K562 (cell line): ENCODE measurements around the gene PBX1. TPM values are rescaled to one million over a fixed set of nuclear protein-coding genes. Genes with fewer than 3 reads are reported as not detected.

Experiments used
- ATAC-seq: fragments of 200-7000 bp; cut with Tn5 transposase; 3 replicates; pipeline ENCODE4 v1.9.1; 2020; ENCODE audit warnings: moderate library complexity
- BruUV-seq: library from RNA; stranded (reverse); fragments of 400-500 nt; replicated peaks from 2 replicates; lab custom pipeline; 2021; lab: Mats Ljungman, UMichigan
- CTCF ChIA-PET: fragments of 300-600 bp; formaldehyde crosslinking; extraction: SDS; loops from one replicate; lab custom pipeline; 2021; ENCODE audit warnings: low intra/inter-chr PET ratio; lab: Yijun Ruan, JAX
- POLR2A ChIA-PET: fragments of 300-600, 350-650 bp; sonication (Branson Sonifier 250); formaldehyde crosslinking; extraction: SDS; loops from one replicate; lab custom pipeline; 2021; ENCODE audit warnings: antibody characterized with exemption, inconsistent platforms; lab: Yijun Ruan, JAX
- DNase-seq, 4 experiments: peaks; one replicate each; pipeline versions ENCODE4 v3.0.0 to v3.0.0-alpha.2; 2011 to 2018; ENCODE audit warnings: low spot score in 3 of 4, mixed read lengths in 3 of 4; ENCODE audit errors: extremely low read depth in 1 of 4
- FAIRE-seq: peaks from 2 replicates; lab custom pipeline; 2011; peaks lifted over from hg19 to GRCh38; lab: Jason Lieb, UNC
- H2AFZ ChIP-seq: 2 replicates; pipeline ENCODE4 v1.6.0; 2011; ENCODE audit warnings: low read depth, low read length, control low read depth, inconsistent platforms
- H3K27ac ChIP-seq: fragments of 200-600 bp; 3 replicates; pipeline ENCODE4 v1.8.0; 2011; ENCODE audit warnings: low read depth, mild to moderate bottlenecking, control low read depth, inconsistent platforms, low read length, moderate library complexity, mixed read lengths; ENCODE audit errors: extremely low read depth
- H3K27me3 ChIP-seq, 2 experiments: fragments of 300-600 bp in 1 of 2; 2 replicates in 1 of 2; 3 replicates in 1 of 2; pipeline versions ENCODE4 v1.6.0 to v1.8.0; 2011; ENCODE audit warnings: inconsistent platforms in 2 of 2, low read length in 2 of 2, mild to moderate bottlenecking in 1 of 2, mixed read lengths in 1 of 2, moderate library complexity in 1 of 2; ENCODE audit not compliant: control insufficient read depth in 2 of 2, insufficient read depth in 2 of 2
- H3K36me3 ChIP-seq: fragments of 300-600 bp; 3 replicates; pipeline ENCODE4 v1.8.0; 2011; ENCODE audit warnings: mild to moderate bottlenecking, low read length, inconsistent platforms; ENCODE audit not compliant: control insufficient read depth, insufficient read depth
- H3K4me1 ChIP-seq, 2 experiments: fragments of 200-600 bp in 1 of 2; replicated peaks in 1 of 2; 2 replicates in 1 of 2; 3 replicates in 1 of 2; pipeline versions ENCODE4 v1.5.1 to v1.8.0; 2011; ENCODE audit warnings: inconsistent platforms in 2 of 2, low read length in 2 of 2, mild to moderate bottlenecking in 1 of 2, mixed read lengths in 1 of 2, moderate library complexity in 1 of 2; ENCODE audit not compliant: control insufficient read depth in 2 of 2, insufficient read depth in 2 of 2
- H3K4me2 ChIP-seq: 2 replicates; pipeline ENCODE4 v1.6.1; 2011; ENCODE audit warnings: low read length, control low read depth, inconsistent platforms, mixed read lengths; ENCODE audit not compliant: insufficient read depth
- H3K4me3 ChIP-seq: fragments of 200-600 bp; sonication (generic), shearing (Covaris generic); 2 replicates; pipeline ENCODE4 v1.5.1; 2016; ENCODE audit warnings: control low read depth, inconsistent platforms
- H3K79me2 ChIP-seq: fragments of 200-600 bp; 3 replicates; pipeline ENCODE4 v1.8.0; 2011; ENCODE audit warnings: low read length, inconsistent platforms; ENCODE audit not compliant: control insufficient read depth, insufficient read depth
- H3K9ac ChIP-seq, 2 experiments: 2 replicates each; pipeline versions ENCODE4 v1.6.0 to v1.6.1; 2011; ENCODE audit warnings: low read depth in 2 of 2, low read length in 2 of 2, control low read depth in 1 of 2, inconsistent platforms in 1 of 2, mild to moderate bottlenecking in 1 of 2, mixed read lengths in 1 of 2; ENCODE audit not compliant: insufficient read depth in 1 of 2
- H3K9me1 ChIP-seq: one replicate; pipeline ENCODE4 v1.6.0; 2011; ENCODE audit warnings: inconsistent platforms, mild to moderate bottlenecking, low read length, moderate library complexity; ENCODE audit not compliant: control insufficient read depth, insufficient read depth
- H3K9me3 ChIP-seq: replicated peaks from 2 replicates; pipeline ENCODE4 v1.5.1; 2011; ENCODE audit warnings: low read depth, low read length, inconsistent platforms; ENCODE audit not compliant: control insufficient read depth, insufficient read depth
- H4K20me1 ChIP-seq: replicated peaks from 2 replicates; pipeline ENCODE4 v1.6.1; 2011; ENCODE audit warnings: low read length, inconsistent platforms, mixed read lengths; ENCODE audit not compliant: control insufficient read depth, insufficient read depth
- ARNT ChIP-seq, 2 experiments: fragments of 450-650 bp; IDR thresholded peaks; 2 replicates each; pipeline ENCODE4 v1.6.1; 2016; ENCODE audit warnings: mild to moderate bottlenecking in 1 of 2
- BACH1 ChIP-seq: fragments of 200-800 bp; sonication (Bioruptor generic); IDR thresholded peaks from 2 replicates; pipeline ENCODE4 v1.6.1; 2016; ENCODE audit warnings: missing genetic modification characterization, missing compliant biosample characterization
- CREB3 ChIP-seq: fragments of 450-650 bp; conservative IDR thresholded peaks from 2 replicates; pipeline ENCODE4 v1.6.1; 2016; ENCODE audit warnings: missing genetic modification characterization, low read depth, mild to moderate bottlenecking, missing compliant biosample characterization, moderate library complexity
- CREBBP ChIP-seq: IDR thresholded peaks from one replicate; pipeline ENCODE4 v1.6.1; 2012; ENCODE audit warnings: low read depth, mild to moderate bottlenecking, control low read depth, inconsistent platforms, low read length
- EP400 ChIP-seq: fragments of 450-650 bp; IDR thresholded peaks from 2 replicates; pipeline ENCODE4 v1.6.1; 2017; ENCODE audit warnings: antibody characterized with exemption, mild to moderate bottlenecking, moderate library complexity
- HNRNPH1 ChIP-seq: fragments of 200-400 bp; formaldehyde crosslinking; optimal IDR thresholded peaks from 2 replicates; pipeline ENCODE3; 2017; ENCODE audit warnings: low read depth, mild to moderate bottlenecking, low read length, moderate library complexity
- JUND ChIP-seq, 2 experiments: IDR thresholded peaks; 2 replicates in 1 of 2; 3 replicates in 1 of 2; pipeline ENCODE4 v1.6.1; 2011; ENCODE audit warnings: borderline replicate concordance in 2 of 2, low read depth in 2 of 2, low read length in 2 of 2, improper control_type of control experiment in 1 of 2, missing biosample characterization in 1 of 2, missing genetic modification characterization in 1 of 2, missing genetic modification reagents in 1 of 2
- NCOA1 ChIP-seq: fragments of 450-650 bp; IDR thresholded peaks from 2 replicates; pipeline ENCODE4 v1.6.1; 2016; ENCODE audit warnings: low read depth
- NR4A1 ChIP-seq, 2 experiments: fragments of 250-450 bp in 1 of 2; fragments of 450-650 bp in 1 of 2; sonication (Bioruptor Pico) in 1 of 2; IDR thresholded peaks; 2 replicates each; pipeline versions ENCODE4 v1.4.0 to v1.6.1; 2016 to 2020; ENCODE audit warnings: mild to moderate bottlenecking in 2 of 2, missing compliant biosample characterization in 1 of 2, missing genetic modification characterization in 1 of 2, moderate library complexity in 1 of 2
- POLR2B ChIP-seq: fragments of 450-650 bp; IDR thresholded peaks from 2 replicates; pipeline ENCODE4 v1.6.1; 2018; ENCODE audit warnings: low read depth; ENCODE audit not compliant: partially characterized antibody
- RAD51 ChIP-seq: fragments of 450-650 bp; IDR thresholded peaks from 2 replicates; pipeline ENCODE4 v1.7.1; 2016; ENCODE audit warnings: low read depth, mild to moderate bottlenecking, borderline replicate concordance
- XRCC5 ChIP-seq: fragments of 200-400 bp; formaldehyde crosslinking; IDR thresholded peaks from 2 replicates; pipeline ENCODE4 v1.6.1; 2017; ENCODE audit warnings: low read depth, mild to moderate bottlenecking, low read length
- ZEB2 ChIP-seq: fragments of 450-650 bp; IDR thresholded peaks from 2 replicates; pipeline ENCODE4 v1.6.1; 2016
- ZHX1 ChIP-seq: fragments of 150-350 bp; conservative IDR thresholded peaks from 2 replicates; pipeline ENCODE4 v1.6.1; 2014; ENCODE audit warnings: low read length
- ZNF518B ChIP-seq: fragments of 250-450 bp; sonication (Bioruptor Pico); IDR thresholded peaks from 2 replicates; pipeline ENCODE4 v1.5.0; 2021; ENCODE audit warnings: mild to moderate bottlenecking, moderate library complexity
- ZNF57 ChIP-seq: fragments of 450-650 bp; formaldehyde crosslinking; IDR thresholded peaks from 2 replicates; pipeline ENCODE4 v1.4.0; 2020; ENCODE audit warnings: mild to moderate bottlenecking, moderate library complexity
- WGBS: fragments of 100-300 bp; shearing (Covaris generic); methylation state at CpG from one replicate; pipeline ENCODE4 v1.1.6; 2016; ENCODE audit warnings: low coverage, mixed read lengths; ENCODE audit not compliant: insufficient coverage; ENCODE audit errors: missing lambda C conversion rate; 5-methylcytosine and 5-hydroxymethylcytosine counted together
- in situ Hi-C: fragments of 300-500 bp; cut with MboI; formaldehyde crosslinking; loops from 4 replicates; pipeline ENCODE4 v1.15.0; 2018; ENCODE audit warnings: inconsistent platforms, mixed read lengths
- intact Hi-C: fragments of 100-400 bp; cut with micrococcal nuclease; formaldehyde crosslinking; loops from 2 replicates; pipeline ENCODE4 v1.14.2; 2022
- polyA plus RNA-seq, 8 experiments: library from polyadenylated mRNA; depleted of rRNA in 4 of 8; stranded (reverse) in 5 of 8; unstranded in 3 of 8; fragments of >200 nt; fragmentation: Nextera tagmentation in 2 of 8; fragmentation: Illumina TruSeq in 1 of 8; extraction: Ambion mirVana in 2 of 8; extraction: Trizol in 1 of 8; gene quantifications; 2 replicates each; pipeline versions ENCODE4 v1.2.1 to v1.2.3, GENCODE V29; 2011 to 2014; ENCODE audit warnings: inconsistent platforms in 1 of 8, missing spikeins in 1 of 8
- total RNA-seq, 7 experiments: library from RNA; depleted of rRNA in 6 of 7; stranded (reverse); fragments of >200 nt in 6 of 7; fragmentation: Illumina TruSeq in 2 of 7; extraction: Trizol in 2 of 7; gene quantifications; 2 replicates each; pipeline versions ENCODE4 v1.2.1 to v1.2.3, GENCODE V29; 2011 to 2021; ENCODE audit warnings: low replicate concordance in 1 of 7

PBX1 gene
- total and polyA plus RNA-seq, 9 of the 15 experiments (the other 6 are each of a cell fraction or from before 2014, with no cell fraction given) = 0.03 to 0.62 (median 0.17) TPM

- H3K4me2 ChIP-seq = no peak overlapping the region
- DNase-seq = no peak
- H3K27me3 ChIP-seq = peaks cover 0 to 2% of the 10 kb centered on the region in 2 experiments; a peak in 2 of 5 replicates
- CTCF ChIA-PET = interaction anchor here (0.6 to 2.1 kb wide), 2 partner anchors 115 to 718 kb away, joined by 4 to 22 read pairs; no protein-coding TSS in a partner anchor
- no peak overlapping the region for H2AFZ ChIP-seq
- no peak for FAIRE-seq
- WGBS = 12% methylated on average over 3 of the region's 3 CpGs
- no peaks in the 10 kb centered on the region for H3K79me2 ChIP-seq
- in situ Hi-C loops = no loop called here
- H3K9ac ChIP-seq = no peak overlapping the region
- intact Hi-C loops = loop anchor here (5.0 kb wide), 1 partner anchor 400 kb away; no protein-coding TSS in a partner anchor
- no peaks in the 10 kb centered on the region for H4K20me1 ChIP-seq
- no peaks in the 10 kb centered on the region; a peak in 2 of 5 replicates for H3K4me1 ChIP-seq
- no peaks in the 10 kb centered on the region for H3K36me3 ChIP-seq
- no TSS peak for BruUV-seq
- no peaks in the 10 kb centered on the region for H3K9me3 ChIP-seq
- H3K27ac ChIP-seq = no peak overlapping the region
- no peaks in the 10 kb centered on the region for H3K9me1 ChIP-seq
- no peak for ATAC-seq
- POLR2A ChIA-PET = interaction anchor here (0.5 to 1.0 kb wide), 2 partner anchors 17 to 21 kb away, joined by 3 read pairs; no protein-coding TSS in a partner anchor
- no peak overlapping the region for H3K4me3 ChIP-seq
- TF ChIP-seq ZNF518B (CRISPR knock-in tag) (no peak), XRCC5 (no peak), BACH1 (no peak), EP400 (no peak), ZNF57 (CRISPR knock-in tag) (no peak), NCOA1 (no peak), RAD51 (no peak), CREB3 (tag) (no peak), POLR2B (no peak), ZEB2 (no peak), ZHX1 (no peak), NR4A1 (CRISPR knock-in tag; IDR thresholded peaks at IDR 0.05) (no peak), NR4A1 (tag; IDR thresholded peaks at IDR 0.05) (no peak), CREBBP (no peak), HNRNPH1 (no peak), JUND (IDR thresholded peaks at IDR 0.05; ENCODE audit: borderline replicate concordance, low read depth, low read length) (no peak), JUND (tag; IDR thresholded peaks at IDR 0.05; ENCODE audit: borderline replicate concordance, low read depth, low read length) (no peak), ARNT (IDR thresholded peaks at IDR 0.05) (no peak)
These were observed 113.6 kb downstream of the PBX1 start for GRCh38 chr1:164672588-164672987.
